ENCODE results near the gene UQCRC1.

The UQCRC1 gene

GRCh38 chr3:48628277-48629017, 19.0 kb upstream of the UQCRC1 start:
- Histone ChIP-seq H3F3A (ENCODE audit: insufficient read depth, low read length) (no peaks in the 10 kb centered on the region), H4K20me1 (ENCODE audit: insufficient read depth, low read length) (no peaks in the 10 kb centered on the region), H3K4me1 (ENCODE audit: low read length) (no peaks in the 10 kb centered on the region), H3K36me3 (replicated peaks; ENCODE audit: insufficient read depth, low read length) (no peaks in the 10 kb centered on the region), H3K4me2 (ENCODE audit: low read depth, low read length) (no peak overlapping the region), H3K9ac (ENCODE audit: low read length) (no peak overlapping the region), H3K27ac (ENCODE audit: low read length) (no peak overlapping the region), H3K27me3 (replicated peaks; ENCODE audit: insufficient read depth, low read length) (no peaks in the 10 kb centered on the region), H2AFZ (ENCODE audit: low read length) (no peak overlapping the region), H3K4me3 (ENCODE audit: low read length) (no peak overlapping the region), H3K79me2 (ENCODE audit: low read length) (no peaks in the 10 kb centered on the region), H3K9me2 (replicated peaks; ENCODE audit: insufficient read depth, low read length) (no peaks in the 10 kb centered on the region), H3K9me3 (replicated peaks; ENCODE audit: insufficient read depth, low read length) (no peaks in the 10 kb centered on the region)
- no peak for TF ChIP-seq CTCF (IDR thresholded peaks at IDR 0.05; ENCODE audit: low read length)
- no peak for TF ChIP-seq EZH2 (optimal IDR thresholded peaks at IDR 0.05; ENCODE audit: low read depth, low read length)
- TF ChIP-seq EZH2phosphoT487 (IDR thresholded peaks at IDR 0.05; ENCODE audit: low read length) = no peak
- no peak for DNase-seq

GRCh38 chr3:48625600-48625999, 16.2 kb upstream of the UQCRC1 start:
- no peaks in the 10 kb centered on the region for H3K27me3 ChIP-seq (replicated peaks; ENCODE audit: insufficient read depth, low read length)
- no peak overlapping the region for H2AFZ ChIP-seq (ENCODE audit: low read length)
- no peak for DNase-seq
- H4K20me1 ChIP-seq (ENCODE audit: insufficient read depth, low read length) = no peaks in the 10 kb centered on the region
- H3K9ac ChIP-seq (ENCODE audit: low read length) = no peak overlapping the region
- no peak overlapping the region for H3K4me3 ChIP-seq (ENCODE audit: low read length)
- H3F3A ChIP-seq (ENCODE audit: insufficient read depth, low read length) = no peaks in the 10 kb centered on the region
- H3K9me3 ChIP-seq (replicated peaks; ENCODE audit: insufficient read depth, low read length) = no peaks in the 10 kb centered on the region
- no peaks in the 10 kb centered on the region for H3K79me2 ChIP-seq (ENCODE audit: low read length)
- H3K4me2 ChIP-seq (ENCODE audit: low read depth, low read length) = no peak overlapping the region
- no peaks in the 10 kb centered on the region for H3K9me2 ChIP-seq (replicated peaks; ENCODE audit: insufficient read depth, low read length)
- H3K27ac ChIP-seq (ENCODE audit: low read length) = no peak overlapping the region
- no peaks in the 10 kb centered on the region for H3K36me3 ChIP-seq (replicated peaks; ENCODE audit: insufficient read depth, low read length)
- no peaks in the 10 kb centered on the region for H3K4me1 ChIP-seq (ENCODE audit: low read length)
- no peak for TF ChIP-seq CTCF (IDR thresholded peaks at IDR 0.05; ENCODE audit: low read length)
- no peak for TF ChIP-seq EZH2phosphoT487 (IDR thresholded peaks at IDR 0.05; ENCODE audit: low read length)
- no peak for TF ChIP-seq EZH2 (optimal IDR thresholded peaks at IDR 0.05; ENCODE audit: low read depth, low read length)

- Histone ChIP-seq H2AFZ (ENCODE audit: low read length) (no peak overlapping the region), H3K9me2 (replicated peaks; ENCODE audit: insufficient read depth, low read length) (no peaks in the 10 kb centered on the region), H3K4me2 (ENCODE audit: low read depth, low read length) (no peak overlapping the region), H3K27ac (ENCODE audit: low read length) (no peak overlapping the region), H3K36me3 (replicated peaks; ENCODE audit: insufficient read depth, low read length) (no peaks in the 10 kb centered on the region), H3K79me2 (ENCODE audit: low read length) (no peaks in the 10 kb centered on the region), H3K4me1 (ENCODE audit: low read length) (no peaks in the 10 kb centered on the region), H3K9ac (ENCODE audit: low read length) (no peak overlapping the region), H3K9me3 (replicated peaks; ENCODE audit: insufficient read depth, low read length) (no peaks in the 10 kb centered on the region), H3F3A (ENCODE audit: insufficient read depth, low read length) (no peaks in the 10 kb centered on the region), H4K20me1 (ENCODE audit: insufficient read depth, low read length) (no peaks in the 10 kb centered on the region), H3K27me3 (replicated peaks; ENCODE audit: insufficient read depth, low read length) (no peaks in the 10 kb centered on the region), H3K4me3 (ENCODE audit: low read length) (no peak overlapping the region)
- TF ChIP-seq EZH2 (optimal IDR thresholded peaks at IDR 0.05; ENCODE audit: low read depth, low read length) (no peak), CTCF (IDR thresholded peaks at IDR 0.05; ENCODE audit: low read length) (no peak)
- no peak for DNase-seq
These were observed 15.3 kb upstream of the UQCRC1 start for GRCh38 chr3:48624767-48625166.
